Heart right ventricle (tissue), 16 donors: Measurements from ENCODE around the gene RADIL. TPM values are rescaled to one million over a fixed set of nuclear protein-coding genes. Genes with fewer than 3 reads are reported as not detected.

Experiments used
- ATAC-seq, 8 donors: fragments of 200-7000 bp; cut with Tn5 transposase; one replicate each; pipeline ENCODE4 v1.9.1; 2020; ENCODE audit warnings: mild to moderate bottlenecking in 8 of 8, moderate library complexity in 8 of 8, moderate number of reproducible peaks in 1 of 8
- DNase-seq, 2 donors: peaks; one replicate each; pipeline ENCODE4 v3.0.0-alpha.2; 2020
- H3K27ac ChIP-seq, 10 donors: fragments of 200-600 bp; sonication (generic) in 2 of 10; one replicate each; pipeline versions ENCODE4 v1.5.0 to v1.8.0; 2020 to 2022; ENCODE audit warnings: mild to moderate bottlenecking in 3 of 10
- H3K27me3 ChIP-seq, 7 donors: fragments of 200-600 bp; one replicate each; pipeline ENCODE4 v1.8.0; 2021 to 2022; ENCODE audit warnings: mild to moderate bottlenecking in 2 of 7
- H3K36me3 ChIP-seq, 9 donors: fragments of 200-600 bp; sonication (generic) in 1 of 9; one replicate each; pipeline versions ENCODE4 v1.5.0 to v1.8.0; 2020 to 2022; ENCODE audit warnings: mild to moderate bottlenecking in 2 of 9
- H3K4me1 ChIP-seq, 9 donors: fragments of 200-600 bp; sonication (generic) in 1 of 9; one replicate each; pipeline versions ENCODE4 v1.5.0 to v1.8.0; 2020 to 2022; ENCODE audit warnings: mild to moderate bottlenecking in 4 of 9
- H3K4me3 ChIP-seq, 10 donors: fragments of 200-600 bp; sonication (generic) in 2 of 10; one replicate each; pipeline versions ENCODE4 v1.5.0 to v1.8.0; 2020 to 2022; ENCODE audit warnings: mild to moderate bottlenecking in 7 of 10, moderate library complexity in 2 of 10
- H3K9me3 ChIP-seq, 11 donors: fragments of 200-600 bp in 10 of 11; sonication (generic) in 2 of 11; one replicate each; pipeline versions ENCODE4 v1.5.0 to v1.8.0; 2013 to 2022; ENCODE audit warnings: mild to moderate bottlenecking in 2 of 11, control low read depth in 1 of 11, moderate library complexity in 1 of 11
- WGBS, 2 donors: extraction: QIAGEN DNeasy Blood & Tissue Kit; methylation state at CpG; one replicate each; pipeline ENCODE4 v1.1.7; 2013; ENCODE audit warnings: inconsistent platforms in 1 of 2; 5-methylcytosine and 5-hydroxymethylcytosine counted together
- intact Hi-C, 10 donors: fragments of 100-400 bp; cut with DNase I; formaldehyde crosslinking; loops; one replicate each; pipeline versions ENCODE4 v1.11.1 to v1.14.2; 2022
- polyA plus RNA-seq, 2 donors: library from polyadenylated mRNA; stranded (reverse); fragments of 200-250 nt; gene quantifications; one replicate each; pipeline ENCODE4 v1.2.3, GENCODE V29; 2013
- total RNA-seq, 10 donors: library from RNA; stranded (reverse); fragmentation: NEBNext Ultra II Directional in 3 of 10; extraction: Animal tissue kit (Norgen Biotek cat#: 25700) in 3 of 10; gene quantifications; one replicate each; pipeline versions ENCODE4 v1.2.1 to v1.2.4, GENCODE V29; 2021 to 2023
- TF ChIP-seq, protein P1 (sequence below), 9 donors: fragments of 200-600 bp; sonication (generic) in 2 of 9; IDR thresholded peaks; one replicate each; pipeline versions ENCODE4 v1.5.0 to v1.8.0; 2021 to 2022; ENCODE audit warnings: antibody characterized with exemption in 9 of 9, mild to moderate bottlenecking in 5 of 9, moderate library complexity in 1 of 9
- donor health status: Arrhythmogenic right ventricular cardiomyopathy.
- donor health status: ischemic (EF 13 %, LVEDD 7.1; RV severe dilation, severe dysfunction).
- donor health status: healthy with polysubstance abuse.
- donor health status: DM: no; HTN: yes; CAD: no.
- donor health status: DM: no; HTN: no; CAD: no.
- donor health status: ischemic (EF 25% LVEDD 6.9; RV normal size, moderate dysfunction).
- donor health status: ischemic (EF 25% LVEDD 5.7; RV mildly dilated, moderate dysfunction).
- donor health status: healthy.
- donor health status: DM: yes; HTN: yes; CAD: no.
- donor health status: Ischemic cardiomyopathy.
- donor health status: ischemic (EF 35%, LVEDD 5.7; RV mildly dilated, moderate dysfunction).
- donor health status: nonischemic (EF 11% LVEDD 7.7; RV severe dilation, severe dysfunction).
- donor health status: DM: yes; HTN: yes; CAD: no.
- donor health status: PGD.
- donor health status: ischemic (EF 29% LVEDD 5.4; RV normal size, mild dysfunction).
- donor health status: nonischemic (EF 23%, LVEDD 6.1; RV moderate dilation, normal function).

RADIL gene
- total and polyA plus RNA-seq, 12 donors = 1.2 to 6.6 (median 3.8) TPM

DNA sequence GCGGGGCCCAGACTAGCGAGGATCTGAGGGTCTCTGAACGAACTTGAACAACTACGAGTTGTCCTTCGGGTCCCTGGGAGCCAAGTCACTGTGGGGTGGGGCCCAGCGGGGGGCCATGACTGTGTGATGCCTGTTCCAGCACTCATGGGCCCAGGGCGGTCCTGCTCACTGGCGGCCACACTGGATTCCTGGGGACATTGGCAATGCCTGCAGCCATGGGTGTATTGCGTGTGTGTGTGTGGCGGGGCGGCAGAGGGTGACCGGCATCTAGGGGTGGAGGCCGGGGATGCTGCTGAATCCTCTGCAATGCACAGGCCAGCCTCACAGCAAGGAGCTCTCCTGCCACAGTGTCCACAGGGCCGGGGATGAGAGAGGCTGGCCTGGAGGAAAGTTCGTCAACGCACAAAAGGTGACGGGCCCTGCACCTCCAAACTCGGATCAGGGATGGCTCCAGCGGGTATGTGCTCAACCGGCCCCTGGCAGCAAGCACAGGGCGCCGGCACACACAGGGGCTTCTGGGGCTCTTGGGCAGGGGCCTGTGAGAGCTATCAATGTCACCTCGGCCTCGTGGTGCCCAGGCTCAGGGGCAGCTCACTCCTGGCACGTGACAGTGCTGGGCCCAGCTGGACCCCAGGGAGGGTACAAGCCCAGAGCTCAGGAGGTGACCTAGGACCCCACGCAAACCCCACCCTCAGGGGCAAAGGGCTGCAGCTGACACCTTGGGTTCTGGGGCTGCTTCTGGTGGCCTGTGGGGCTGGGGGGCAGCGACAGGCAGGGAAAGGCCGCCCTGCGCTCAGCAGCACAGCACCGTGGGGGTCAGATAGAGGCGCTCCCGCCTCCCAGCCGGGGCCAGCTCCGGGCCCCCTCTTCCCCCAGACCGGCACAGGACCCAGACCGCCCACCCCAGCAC lies 49.6 kb downstream of the RADIL start:
- TF ChIP-seq, protein P1, sequence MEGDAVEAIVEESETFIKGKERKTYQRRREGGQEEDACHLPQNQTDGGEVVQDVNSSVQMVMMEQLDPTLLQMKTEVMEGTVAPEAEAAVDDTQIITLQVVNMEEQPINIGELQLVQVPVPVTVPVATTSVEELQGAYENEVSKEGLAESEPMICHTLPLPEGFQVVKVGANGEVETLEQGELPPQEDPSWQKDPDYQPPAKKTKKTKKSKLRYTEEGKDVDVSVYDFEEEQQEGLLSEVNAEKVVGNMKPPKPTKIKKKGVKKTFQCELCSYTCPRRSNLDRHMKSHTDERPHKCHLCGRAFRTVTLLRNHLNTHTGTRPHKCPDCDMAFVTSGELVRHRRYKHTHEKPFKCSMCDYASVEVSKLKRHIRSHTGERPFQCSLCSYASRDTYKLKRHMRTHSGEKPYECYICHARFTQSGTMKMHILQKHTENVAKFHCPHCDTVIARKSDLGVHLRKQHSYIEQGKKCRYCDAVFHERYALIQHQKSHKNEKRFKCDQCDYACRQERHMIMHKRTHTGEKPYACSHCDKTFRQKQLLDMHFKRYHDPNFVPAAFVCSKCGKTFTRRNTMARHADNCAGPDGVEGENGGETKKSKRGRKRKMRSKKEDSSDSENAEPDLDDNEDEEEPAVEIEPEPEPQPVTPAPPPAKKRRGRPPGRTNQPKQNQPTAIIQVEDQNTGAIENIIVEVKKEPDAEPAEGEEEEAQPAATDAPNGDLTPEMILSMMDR (IDR thresholded peaks at IDR 0.05) = no peak
- WGBS, 2 donors = 84 to 85% methylated on average over 34 to 36 of the region's 36 CpGs
- intact Hi-C loops = loop anchor here in 1 of 10 donors (5.0 kb wide), 1 partner anchor 48 kb away; the partner anchor contains the start of gene RADIL
- H3K4me1 ChIP-seq = peaks cover 0 to 24% (median 10%) of the 10 kb centered on the region in 9 donors
- no peaks in the 10 kb centered on the region for H3K9me3 ChIP-seq
- DNase-seq (no peak), ATAC-seq (no peak)
- peaks cover 0 to 24% (median 0%) of the 10 kb centered on the region in 9 donors for H3K36me3 ChIP-seq
- H3K27me3 ChIP-seq = no peaks in the 10 kb centered on the region
- H3K27ac ChIP-seq = no peak overlapping the region
- no peak overlapping the region for H3K4me3 ChIP-seq

- intact Hi-C loops = loop anchor here in 1 of 10 donors (5.0 kb wide), 1 partner anchor 49 kb away; the partner anchor contains the start of gene RADIL
- WGBS, 2 donors = 84 to 85% methylated on average over 17 of the region's 17 CpGs
- no peak for ATAC-seq
These were observed 50.3 kb downstream of the RADIL start for GRCh38 chr7:4833176-4833575.

GRCh38 chr7:4832711-4833110 lies 50.8 kb downstream of the RADIL start:
- Histone ChIP-seq H3K4me1 (peaks cover 0 to 24% (median under 1%) of the 10 kb centered on the region in 9 donors), H3K9me3 (no peaks in the 10 kb centered on the region), H3K27ac (peak overlapping the region in 2 of 10 donors; percentile 37 to 50), H3K27me3 (no peaks in the 10 kb centered on the region), H3K36me3 (peaks cover 0 to 24% (median 0%) of the 10 kb centered on the region in 9 donors), H3K4me3 (no peak overlapping the region)
- DNase-seq = no peak
- TF ChIP-seq, protein P1 (IDR thresholded peaks at IDR 0.05) = no peak
- no peak for ATAC-seq
- intact Hi-C loops = loop anchor here in 1 of 10 donors (5.0 kb wide), 1 partner anchor 50 kb away; the partner anchor contains the start of gene RADIL
- WGBS, 2 donors = 94 to 97% methylated on average over 16 of the region's 16 CpGs

More at GRCh38 chr7:4833176-4833575, 50.3 kb downstream of the RADIL start:
- no peak for DNase-seq
- H3K9me3 ChIP-seq = no peaks in the 10 kb centered on the region
- TF ChIP-seq, protein P1 (IDR thresholded peaks at IDR 0.05) = no peak
- H3K27ac ChIP-seq = peak overlapping the region in 1 of 10 donors; percentile 50
- H3K4me1 ChIP-seq = peaks cover 0 to 24% (median 6%) of the 10 kb centered on the region in 9 donors
- H3K4me3 ChIP-seq = no peak overlapping the region
- no peaks in the 10 kb centered on the region for H3K27me3 ChIP-seq
- peaks cover 0 to 24% (median 0%) of the 10 kb centered on the region in 9 donors for H3K36me3 ChIP-seq

- peak in 4 of 8 donors; percentile 18 to 54 (median 51) for ATAC-seq
These were observed 51.6 kb downstream of the RADIL start for GRCh38 chr7:4831723-4832495.

More at GRCh38 chr7:4831723-4832495, 51.6 kb downstream of the RADIL start:
- WGBS, 2 donors = 73 to 86% methylated on average over 17 of the region's 17 CpGs
- Histone ChIP-seq H3K9me3 (no peaks in the 10 kb centered on the region), H3K36me3 (peaks cover 0 to 24% (median 0%) of the 10 kb centered on the region in 9 donors), H3K4me3 (no peak overlapping the region), H3K4me1 (peaks cover 0 to 16% (median 0%) of the 10 kb centered on the region in 9 donors), H3K27me3 (no peaks in the 10 kb centered on the region), H3K27ac (peak overlapping the region in 2 of 10 donors; percentile 37 to 50)
- no peak for DNase-seq
- TF ChIP-seq, protein P1 (IDR thresholded peaks at IDR 0.05) = no peak
- intact Hi-C loops = loop anchor here in 2 of 10 donors (2.0 to 5.0 kb wide), 2 partner anchors 50 to 51 kb away; partner anchors contain the start of gene RADIL (in 2 of the 2)
